NCI-H526 treated with DMSO at 0.1 percent for 48 hours (cell line): ENCODE data around the gene TMEM45B.
"Not testable (repeated sequence)": the region's sequence is repeated elsewhere in the genome, so short reads cannot be mapped to it uniquely, and the experiment has no call there.

Experiments
- DNase-seq: peaks from one replicate; lab custom pipeline; 2025; lab: John Stamatoyannopoulos, UW

The TMEM45B gene

GRCh38 chr11:129853518-129854231 lies 38.0 kb downstream of the TMEM45B start:
- peak; percentile 91 for DNase-seq

- no peak for DNase-seq
Observed at GRCh38 chr11:129854232-129854805, 38.7 kb downstream of the TMEM45B start.

GRCh38 chr11:129855086-129855485 lies 39.4 kb downstream of the TMEM45B start:
- no peak for DNase-seq

DNA sequence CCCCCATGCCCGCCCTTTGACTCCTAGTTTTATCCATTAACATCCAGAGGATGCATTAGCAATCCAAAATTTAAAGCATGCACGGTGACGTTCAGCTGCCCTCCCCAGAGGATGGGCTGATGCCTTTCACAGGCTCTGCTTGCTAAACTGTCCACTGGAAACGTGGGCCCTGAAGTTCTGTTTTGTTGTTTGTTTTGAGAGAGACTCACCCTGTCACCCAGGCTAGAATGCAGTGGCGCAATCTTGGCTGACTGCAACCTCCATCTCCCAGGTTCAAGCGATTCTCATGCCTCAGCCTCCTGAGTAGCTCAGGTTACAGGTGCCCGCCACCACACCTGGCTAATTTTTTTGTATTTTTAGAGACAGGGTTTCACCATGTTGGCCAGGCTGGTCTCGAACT lies 40.4 kb downstream of the TMEM45B start:
- no peak for DNase-seq

GRCh38 chr11:129861702-129862522 lies 46.3 kb downstream of the TMEM45B start:
- DNase-seq = no peak

DNA sequence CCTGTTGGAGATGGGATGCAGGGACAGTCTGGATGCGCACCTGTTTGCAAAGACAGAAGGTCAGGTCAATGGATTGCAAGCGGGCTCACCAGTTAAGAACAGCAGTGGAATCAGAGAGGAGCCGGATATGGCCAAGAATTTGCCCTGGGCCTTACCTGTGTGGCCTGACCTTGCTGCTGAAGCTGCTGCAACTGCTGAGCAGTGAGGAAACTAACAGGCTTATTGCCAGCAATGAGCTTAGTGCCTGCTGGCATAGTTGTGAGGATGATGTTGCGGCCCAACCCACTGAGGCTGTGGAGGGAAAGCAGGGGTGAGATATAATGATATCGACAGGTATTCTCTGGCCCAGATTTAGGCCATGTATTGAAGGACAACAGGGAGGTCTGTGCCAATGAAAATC lies 49.2 kb downstream of the TMEM45B start:
- no peak for DNase-seq

DNA sequence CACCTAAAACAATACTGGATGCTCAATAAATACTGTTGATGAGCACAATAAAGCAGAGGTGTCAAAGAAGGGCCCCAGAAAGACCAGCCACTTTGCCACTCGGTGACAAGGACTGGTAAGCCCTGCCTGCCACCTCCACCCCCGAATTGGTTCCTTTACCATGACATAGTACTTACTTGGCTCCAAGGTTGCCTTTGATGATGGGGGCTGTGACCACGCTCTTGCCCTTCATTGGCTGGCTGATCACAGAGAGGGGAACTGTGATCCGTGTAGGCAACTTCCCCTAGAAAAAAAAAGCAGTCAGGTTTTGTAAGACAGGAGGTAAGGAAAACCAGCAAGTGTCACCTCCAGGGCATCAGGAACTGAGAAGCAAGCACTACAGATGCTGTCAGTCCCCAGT lies 50.1 kb downstream of the TMEM45B start:
- no peak for DNase-seq

GRCh38 chr11:129866311-129866710 lies 50.7 kb downstream of the TMEM45B start:
- DNase-seq = no peak

- DNase-seq = not testable (repeated sequence)
Observed at GRCh38 chr11:129868626-129869025, 53.0 kb downstream of the TMEM45B start.

DNA sequence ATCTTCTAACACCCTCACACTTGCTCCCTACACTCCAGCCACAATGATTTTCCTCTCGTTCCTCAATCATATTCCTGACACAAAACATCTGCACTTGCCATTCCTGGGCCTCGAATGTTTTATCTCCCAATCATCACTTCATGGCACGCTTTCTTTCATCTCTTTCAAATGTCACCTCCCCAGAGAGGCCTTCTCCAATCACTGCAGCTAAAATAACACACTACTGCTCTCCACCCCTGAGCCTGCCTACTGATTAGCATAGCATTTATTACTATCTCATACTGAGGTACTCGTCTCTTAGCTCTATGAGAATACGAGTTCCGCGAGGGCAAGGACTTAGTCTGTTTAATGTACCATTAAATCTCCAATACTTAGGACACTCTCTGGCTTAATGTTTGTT lies 56.3 kb downstream of the TMEM45B start:
- DNase-seq = no peak

GRCh38 chr11:129880311-129880710 lies 64.7 kb downstream of the TMEM45B start:
- DNase-seq = no peak

GRCh38 chr11:129881570-129882170 lies 66.0 kb downstream of the TMEM45B start:
- peak; percentile 43 for DNase-seq

DNA sequence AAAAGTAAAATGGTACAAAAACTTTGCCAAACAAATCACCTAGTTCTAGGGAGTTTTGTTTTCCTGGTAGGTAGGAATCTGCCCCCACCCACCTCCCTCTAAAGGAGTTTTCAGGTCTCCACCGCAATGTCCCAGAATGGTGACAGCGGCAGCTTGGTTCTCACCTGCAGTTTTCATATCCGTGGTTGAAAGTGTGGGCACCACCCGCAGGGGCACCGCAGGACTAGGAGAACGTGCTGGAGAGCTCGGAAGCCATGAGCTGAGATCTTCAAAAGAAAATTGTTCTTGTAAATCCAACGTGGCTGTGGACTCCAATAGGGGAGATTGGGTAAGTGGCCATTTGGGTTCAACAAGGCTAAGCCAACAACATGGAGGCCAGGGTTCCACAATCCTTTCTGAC lies 68.9 kb downstream of the TMEM45B start:
- DNase-seq = no peak

DNA sequence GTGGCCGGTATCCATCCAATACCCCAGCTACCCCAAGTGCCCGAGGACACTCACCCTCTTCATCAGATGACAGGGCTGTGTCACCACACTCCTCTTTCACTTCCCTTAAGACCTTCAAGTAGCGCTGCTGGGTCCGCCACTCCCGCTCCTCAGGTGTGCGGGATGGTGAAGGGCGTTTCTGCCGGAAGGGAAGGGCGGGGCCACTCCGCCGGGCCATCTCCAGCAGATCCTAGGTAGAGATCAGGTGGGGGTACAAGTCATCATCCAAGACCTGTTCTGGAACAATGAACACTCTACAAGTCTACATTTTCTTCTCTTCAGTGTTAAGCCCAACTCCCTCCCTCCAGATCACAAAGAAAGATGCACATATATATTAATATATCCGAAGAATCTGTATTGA lies 69.7 kb downstream of the TMEM45B start:
- DNase-seq = no peak

GRCh38 chr11:129888451-129888850 lies 72.8 kb downstream of the TMEM45B start:
- no peak for DNase-seq

GRCh38 chr11:129894278-129895125 lies 78.9 kb downstream of the TMEM45B start:
- DNase-seq = peak; percentile 63

GRCh38 chr11:129895126-129896041 lies 79.7 kb downstream of the TMEM45B start, which contains the start of gene NFRKB:
TSS of gene NFRKB (minus strand) at chr11:129895578. CDS start at chr11:129892849, 2,729 bp downstream.
- DNase-seq = peak; percentile 96

DNA sequence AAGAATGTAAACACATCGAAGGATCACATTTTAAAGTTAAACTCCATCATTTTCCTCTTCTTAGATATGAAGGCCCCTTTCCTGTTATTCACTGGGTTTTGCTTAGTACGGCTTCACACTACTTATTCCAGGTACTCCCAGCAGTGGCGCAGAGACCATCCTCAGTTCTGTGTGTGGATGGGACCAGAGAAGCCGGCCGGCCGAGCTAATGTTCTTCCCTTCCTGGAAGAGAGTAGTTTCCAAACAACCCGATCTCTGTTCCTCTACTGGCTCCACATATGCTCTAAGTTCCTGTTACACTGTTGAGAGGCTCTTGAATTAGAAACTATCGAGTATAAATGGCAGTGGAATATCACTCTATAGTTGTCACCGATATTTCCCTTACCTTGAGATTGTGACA lies 80.4 kb downstream of the TMEM45B start:
- peak; percentile 64 for DNase-seq

- DNase-seq = no peak
Observed at GRCh38 chr11:129905402-129905801, 89.8 kb downstream of the TMEM45B start.
